ENCODE results near the gene EFCAB3.
"Not testable (repeated sequence)": the region's sequence is repeated elsewhere in the genome, so short reads cannot be mapped to it uniquely, and the experiment has no call there.

- not testable (repeated sequence) for TF ChIP-seq CTCF (tag by site-specific recombination; IDR thresholded peaks at IDR 0.05); ZNF311 (tag by site-specific recombination; IDR thresholded peaks at IDR 0.05; ENCODE audit: borderline replicate concordance); SP2 (tag by site-specific recombination; IDR thresholded peaks at IDR 0.05); ZNF23 (tag by site-specific recombination; IDR thresholded peaks at IDR 0.05; ENCODE audit: borderline replicate concordance); ZNF175 (tag by site-specific recombination; IDR thresholded peaks at IDR 0.05); SETDB1 (IDR thresholded peaks at IDR 0.05; ENCODE audit: insufficient read length, low read length); KLF16 (tag by site-specific recombination; IDR thresholded peaks at IDR 0.05); ZNF423 (tag by site-specific recombination; IDR thresholded peaks at IDR 0.05); ZNF555 (tag by site-specific recombination; conservative IDR thresholded peaks at IDR 0.05); ZNF202 (tag by site-specific recombination; IDR thresholded peaks at IDR 0.05; ENCODE audit: borderline replicate concordance)
Observed at GRCh38 chr17:62454111-62454510, 73.8 kb downstream of the EFCAB3 start.

All from HEK293 (cell line).